GM18868 (cell line): ENCODE measurements around the gene ACOT7.
"Not testable (repeated sequence)": the region's sequence is repeated elsewhere in the genome, so short reads cannot be mapped to it uniquely, and the experiment has no call there.

ENCODE experiments used
- ATAC-seq: cut with Tn5 transposase; IDR thresholded peaks from one replicate; pipeline ENCODE4 v1.9.1; 2021; ENCODE audit warnings: mild to moderate bottlenecking, moderate library complexity; ENCODE audit not compliant: unreplicated experiment

The ACOT7 gene

DNA sequence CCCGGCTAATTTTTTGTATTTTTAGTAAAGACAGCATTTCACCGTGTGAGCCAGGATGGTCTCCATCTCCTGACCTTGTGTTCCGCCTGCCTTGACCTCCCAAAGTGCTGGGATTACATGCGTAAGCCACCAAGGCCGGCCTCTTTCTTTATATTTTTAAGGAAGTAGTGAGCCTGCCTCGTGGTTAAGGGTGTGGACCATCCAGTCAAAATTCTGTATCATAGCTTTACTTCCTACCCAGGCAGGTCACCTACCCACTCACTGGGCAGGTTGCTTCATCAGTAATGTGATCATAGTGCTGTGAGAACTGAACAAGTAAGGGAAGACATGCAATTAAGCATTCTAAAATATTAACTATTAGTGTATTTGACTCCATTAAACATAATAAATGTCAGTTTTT lies 8.1 kb upstream of the ACOT7 start:
- ATAC-seq = no peak

DNA sequence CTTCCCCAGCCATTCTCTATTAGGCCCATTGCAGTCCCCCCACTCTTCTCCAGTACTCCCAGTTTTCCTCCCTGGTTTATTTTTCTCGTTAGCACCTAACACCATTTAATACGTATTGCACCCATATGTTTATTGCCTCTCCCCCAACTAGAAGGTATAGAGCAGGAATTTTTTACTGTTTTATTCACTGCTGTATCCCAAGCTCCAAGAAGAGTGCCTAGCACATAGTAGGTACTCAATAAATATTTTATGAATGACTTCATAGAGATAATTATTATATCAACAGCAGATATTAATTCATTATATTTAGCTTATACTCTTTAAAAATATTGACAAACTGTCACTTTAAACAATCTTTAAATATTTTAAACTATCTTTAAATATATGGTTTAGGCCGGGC lies 5.7 kb upstream of the ACOT7 start:
- no peak for ATAC-seq

DNA sequence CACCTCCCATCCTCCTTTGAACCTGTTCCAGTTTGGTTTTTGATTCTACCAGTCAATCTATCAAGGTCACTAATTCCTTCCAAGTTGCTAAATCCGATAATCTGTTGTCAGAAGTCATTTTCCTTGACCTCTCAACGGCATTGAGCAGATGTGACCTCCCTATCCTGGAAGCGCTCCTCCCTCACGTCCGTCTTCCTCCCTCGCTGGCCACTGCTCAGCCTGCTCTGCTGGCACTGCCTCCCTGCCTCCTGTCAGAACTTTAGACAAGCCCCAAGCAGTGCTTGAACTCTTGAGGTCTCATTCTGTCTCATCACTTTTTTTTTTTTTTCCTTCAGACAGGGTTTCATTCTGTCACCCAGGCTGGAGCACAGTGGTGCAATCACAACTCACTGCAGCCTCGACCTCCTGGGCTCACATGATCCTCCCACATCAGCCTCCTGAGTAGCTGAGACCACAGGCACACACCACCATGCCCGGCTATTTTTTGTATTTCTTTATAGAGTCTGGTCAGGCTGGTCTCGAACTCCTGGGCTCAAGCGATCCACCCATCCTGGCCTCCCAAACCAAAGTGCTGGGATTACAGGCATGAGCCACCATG lies 4.4 kb upstream of the ACOT7 start:
- ATAC-seq = no peak

DNA sequence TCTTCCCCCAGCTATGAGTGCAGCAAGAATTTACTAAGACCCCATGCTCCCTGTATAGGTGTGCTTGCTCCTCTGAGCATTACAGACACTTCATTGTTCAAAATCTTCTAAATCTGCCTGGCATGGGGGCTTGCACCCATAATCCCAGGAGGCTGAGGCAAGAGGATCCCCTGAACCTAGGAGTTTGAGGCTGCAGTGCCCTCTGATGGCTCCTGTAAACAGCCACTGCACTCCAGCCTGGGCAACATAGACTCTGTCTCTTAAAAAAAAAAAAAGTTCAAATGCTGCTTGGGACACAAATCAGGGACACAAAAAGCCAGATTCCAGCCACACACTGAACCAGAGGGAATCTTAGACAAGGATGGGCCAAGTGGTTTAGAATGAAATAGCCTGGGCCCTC lies 3.4 kb upstream of the ACOT7 start:
- no peak for ATAC-seq

DNA sequence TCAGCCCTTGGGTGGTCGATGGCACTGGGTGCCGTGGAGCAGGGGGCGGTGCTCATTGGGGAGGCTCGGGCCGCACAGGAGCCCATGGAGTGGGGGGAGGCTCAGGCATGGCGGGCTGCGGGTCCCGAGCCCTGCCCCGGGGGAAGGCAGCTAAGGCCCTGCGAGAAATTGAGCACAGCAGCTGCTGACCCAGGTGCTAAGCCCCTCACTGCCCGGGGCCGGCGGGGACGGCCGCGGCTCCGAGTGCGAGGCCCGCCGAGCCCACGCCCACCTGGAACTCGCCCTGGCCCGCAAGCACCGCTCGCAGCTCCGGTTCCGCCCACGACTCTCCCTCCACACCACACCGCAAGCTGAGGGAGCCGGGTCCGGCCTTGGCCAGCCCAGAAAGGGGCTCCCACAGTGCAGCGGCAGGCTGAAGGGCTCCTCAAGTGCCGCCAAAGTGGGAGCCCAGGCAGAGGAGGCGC lies 2.2 kb upstream of the ACOT7 start:
- ATAC-seq = not testable (repeated sequence)

DNA sequence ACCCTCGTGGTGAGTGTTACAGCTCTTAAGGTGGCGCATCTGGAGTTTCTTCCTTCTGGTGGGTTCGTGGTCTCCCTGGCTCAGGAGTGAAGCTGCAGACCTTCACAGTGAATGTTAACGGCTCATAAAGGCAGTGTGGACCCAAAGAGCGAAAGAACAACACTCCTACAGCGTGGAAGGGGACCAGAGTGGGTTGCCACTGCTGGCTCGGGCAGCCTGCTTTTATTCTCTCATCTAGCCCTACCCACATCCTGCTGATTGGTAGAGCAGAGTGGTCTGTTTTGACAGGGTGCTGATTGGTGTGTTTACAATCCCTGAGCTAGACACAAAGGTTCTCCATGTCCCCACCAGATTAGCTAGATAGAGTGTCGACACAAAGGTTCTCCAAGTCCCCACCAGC lies 1.6 kb upstream of the ACOT7 start:
- ATAC-seq = not testable (repeated sequence)

DNA sequence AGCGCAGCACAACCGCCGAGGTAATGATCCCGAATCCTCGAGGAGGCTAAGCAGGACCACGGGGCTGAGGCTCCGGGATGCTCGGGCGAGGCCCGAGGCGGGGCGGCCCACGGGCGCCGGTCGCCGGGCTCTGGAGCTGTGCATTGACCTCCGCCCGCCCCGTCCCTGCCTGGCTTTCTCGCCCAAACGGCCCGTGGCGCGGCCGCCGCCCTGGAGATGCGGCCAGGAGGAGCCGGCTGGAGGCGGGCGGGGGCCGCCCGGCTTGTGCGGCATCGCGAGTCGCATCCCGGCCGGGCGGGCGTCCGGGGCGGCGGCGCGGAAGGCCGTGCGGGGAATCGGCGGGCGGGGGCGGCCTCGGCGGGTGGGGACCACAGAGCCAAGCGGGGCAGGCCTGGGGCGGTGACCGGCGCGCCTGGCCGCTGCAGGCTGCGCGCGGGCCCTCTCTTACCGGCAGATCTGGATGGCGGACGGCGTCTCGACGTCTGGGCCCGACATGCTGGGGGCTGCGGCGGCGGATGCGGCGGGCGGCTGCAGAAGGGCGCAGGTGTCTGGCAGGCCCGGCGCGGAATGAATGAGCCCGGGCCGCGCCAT lies 663 bp downstream of the ACOT7 start:
- ATAC-seq = peak; percentile 24

DNA sequence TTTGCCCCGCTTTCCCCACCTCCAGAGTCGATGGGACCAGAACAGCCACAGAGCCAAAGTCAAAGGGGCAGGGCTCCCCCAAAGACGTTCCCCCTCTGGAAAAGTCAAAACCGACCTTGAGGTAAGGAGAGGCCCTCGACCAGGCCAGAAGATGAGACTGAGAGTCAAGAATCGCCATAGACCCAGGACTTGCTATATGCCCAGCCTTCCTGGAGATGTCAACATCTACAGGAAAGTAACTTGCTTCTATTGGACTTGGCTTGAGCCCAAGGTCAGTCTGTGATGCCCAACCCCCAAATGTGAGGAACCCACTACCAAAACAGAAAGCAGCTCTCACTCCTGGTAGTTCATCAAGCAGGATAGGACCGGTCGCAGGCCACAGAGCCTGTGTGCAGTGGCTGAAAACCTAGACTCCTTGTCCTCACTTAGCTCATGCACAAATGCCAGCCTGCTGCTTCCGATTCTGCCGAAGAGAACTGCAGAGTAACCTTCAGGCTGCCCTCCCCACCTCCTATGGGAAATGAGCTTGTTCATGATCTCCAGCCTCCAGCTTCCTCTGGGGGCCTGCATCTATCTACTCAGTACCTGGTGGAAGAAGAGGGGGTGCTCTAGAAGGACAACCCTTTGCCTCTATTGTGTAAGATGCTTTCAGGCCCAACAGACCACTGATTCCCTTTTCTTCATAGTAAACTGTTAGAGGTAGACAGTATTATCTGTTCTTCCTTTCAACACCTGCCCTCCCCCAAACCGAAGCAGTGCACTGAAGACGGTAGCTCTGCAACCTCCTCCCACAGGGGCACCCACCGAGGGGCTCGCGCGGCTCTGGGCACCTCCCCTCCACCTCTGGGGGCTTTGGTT lies 1.4 kb downstream of the ACOT7 start:
- ATAC-seq = no peak

DNA sequence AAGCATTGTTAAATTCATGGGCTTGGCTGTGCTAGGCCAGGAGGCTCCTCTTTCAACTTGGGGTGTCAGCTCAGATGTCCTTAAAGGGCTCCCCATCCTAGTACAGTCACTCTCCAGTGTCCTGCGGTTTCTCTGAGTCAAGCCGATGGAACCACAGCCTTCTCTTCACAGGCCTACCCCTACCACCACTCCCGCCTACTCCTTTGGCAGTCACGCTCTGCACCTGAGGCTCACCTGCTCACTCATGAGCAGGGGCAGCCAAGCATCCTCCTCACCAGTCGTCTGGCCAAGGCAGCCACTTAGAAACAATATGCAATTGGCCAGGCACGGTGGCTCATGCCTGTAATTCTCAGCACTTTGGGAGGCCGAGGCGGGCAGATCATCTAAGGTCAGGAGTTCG lies 3.6 kb downstream of the ACOT7 start:
- ATAC-seq = no peak

DNA sequence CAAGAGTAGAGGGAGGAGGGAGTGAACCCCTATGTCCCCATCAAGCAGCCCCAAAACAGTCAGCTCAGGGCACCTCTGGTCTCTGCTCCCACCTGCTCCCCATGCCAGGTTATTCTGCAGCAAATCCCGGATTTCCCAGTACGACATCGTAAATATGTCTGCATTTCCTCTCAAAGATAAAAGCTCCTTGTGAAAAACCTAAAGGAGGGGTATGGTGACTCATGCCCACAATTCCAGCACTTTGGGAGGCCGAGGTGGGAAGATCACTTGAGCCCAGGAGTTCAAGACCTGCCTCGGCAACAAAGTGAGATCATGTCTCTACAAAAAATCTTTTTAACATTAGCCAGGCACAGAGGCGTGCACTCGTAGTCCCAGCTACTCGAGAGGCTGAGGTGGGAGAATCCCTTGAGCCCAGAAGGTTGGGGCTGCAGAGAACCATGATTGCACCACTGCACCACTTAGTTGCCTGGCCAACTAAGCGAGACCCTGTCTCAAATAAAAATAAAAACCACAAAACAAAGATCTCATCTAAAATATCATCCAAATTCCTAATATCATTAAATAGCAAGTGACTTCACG lies 7.1 kb downstream of the ACOT7 start:
- ATAC-seq = no peak

DNA sequence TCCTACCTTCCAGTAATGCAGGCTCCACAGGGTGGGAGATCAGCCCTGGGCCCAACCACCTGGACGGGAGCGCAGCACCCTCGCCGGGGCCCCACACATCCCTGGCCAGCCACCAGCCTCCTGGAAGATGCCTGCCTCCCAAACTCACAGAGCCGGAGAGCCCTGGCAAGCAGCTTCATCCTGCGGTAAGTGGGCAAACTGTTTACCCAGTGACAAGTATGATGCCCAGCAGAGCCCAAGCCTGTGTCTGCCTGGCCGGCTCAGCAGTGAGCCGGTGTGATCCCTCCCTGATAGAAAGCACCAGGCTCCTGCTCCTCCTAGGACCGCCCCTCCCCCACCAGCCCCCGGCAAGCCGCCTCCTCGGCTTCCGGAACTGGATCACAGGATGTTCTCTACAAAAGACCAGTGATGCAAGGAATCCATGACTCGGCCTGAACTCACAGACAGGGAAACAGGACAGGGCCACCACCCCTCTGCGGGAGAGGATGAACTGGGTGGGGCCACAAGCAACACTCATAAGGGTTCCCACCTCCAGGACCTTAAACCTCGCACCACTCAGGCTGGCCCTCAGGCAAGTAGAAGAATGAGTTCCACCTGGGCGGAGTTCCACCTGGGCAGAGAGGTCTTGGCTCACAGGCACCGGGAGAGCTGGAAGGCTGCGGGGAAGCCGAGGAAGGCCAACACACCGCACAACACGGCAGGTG lies 7.9 kb downstream of the ACOT7 start:
- ATAC-seq = no peak

DNA sequence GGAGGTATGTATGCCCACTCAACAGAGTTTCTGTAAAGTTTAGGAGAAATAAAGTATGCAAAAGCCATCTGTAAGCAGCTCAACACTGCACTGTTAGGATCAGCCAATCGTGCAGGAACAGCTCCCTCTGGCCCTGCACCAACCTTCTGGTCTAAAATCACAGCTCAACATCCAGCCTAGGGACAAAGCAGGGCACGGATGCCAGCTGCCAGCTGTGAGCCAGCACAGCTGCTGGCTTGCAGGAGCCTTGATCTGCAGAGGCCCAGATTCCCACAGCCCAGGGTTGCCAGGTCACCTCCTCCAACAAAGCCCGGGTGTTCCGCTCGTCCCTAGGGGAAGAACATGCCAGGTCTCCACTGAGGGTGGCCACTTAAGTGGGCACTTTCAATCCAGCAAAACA lies 8.6 kb downstream of the ACOT7 start:
- ATAC-seq = no peak

DNA sequence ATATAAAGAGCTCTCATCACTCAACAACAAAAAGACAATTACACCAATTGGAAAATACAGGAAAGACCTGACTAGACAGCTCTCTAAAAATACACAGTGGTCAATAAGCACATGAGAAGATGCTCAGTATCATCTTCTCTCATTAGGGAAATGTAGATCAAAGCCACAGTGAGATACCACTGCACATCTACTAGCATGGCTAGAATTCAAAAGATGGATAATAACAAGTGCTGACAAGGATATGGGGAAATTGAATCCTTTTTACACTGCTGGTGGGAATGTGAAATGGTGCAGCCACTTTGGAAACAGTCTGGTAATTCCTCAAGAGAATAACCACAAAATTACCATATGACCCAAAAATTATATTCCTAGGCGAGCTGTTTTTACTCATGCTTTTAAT lies 9.4 kb downstream of the ACOT7 start:
- no peak for ATAC-seq

DNA sequence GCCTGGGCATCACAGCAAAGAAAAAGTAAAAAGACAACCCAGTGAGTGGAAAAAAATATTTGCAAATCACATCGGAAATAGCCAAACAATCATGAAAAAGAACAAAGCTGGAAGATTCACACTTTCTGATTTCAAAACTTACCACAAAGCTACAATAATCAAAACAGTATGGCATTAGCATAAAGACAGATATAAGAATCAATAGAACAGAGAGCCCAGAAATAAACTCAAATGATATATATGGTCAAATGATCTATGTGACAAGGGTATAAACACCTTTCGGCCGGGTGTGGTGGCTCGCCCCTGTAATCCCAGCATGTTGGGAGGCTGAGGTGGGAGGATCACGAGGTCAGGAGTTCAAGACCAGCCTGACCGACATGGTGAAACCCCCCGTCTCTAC lies 13.5 kb downstream of the ACOT7 start:
- no peak for ATAC-seq

DNA sequence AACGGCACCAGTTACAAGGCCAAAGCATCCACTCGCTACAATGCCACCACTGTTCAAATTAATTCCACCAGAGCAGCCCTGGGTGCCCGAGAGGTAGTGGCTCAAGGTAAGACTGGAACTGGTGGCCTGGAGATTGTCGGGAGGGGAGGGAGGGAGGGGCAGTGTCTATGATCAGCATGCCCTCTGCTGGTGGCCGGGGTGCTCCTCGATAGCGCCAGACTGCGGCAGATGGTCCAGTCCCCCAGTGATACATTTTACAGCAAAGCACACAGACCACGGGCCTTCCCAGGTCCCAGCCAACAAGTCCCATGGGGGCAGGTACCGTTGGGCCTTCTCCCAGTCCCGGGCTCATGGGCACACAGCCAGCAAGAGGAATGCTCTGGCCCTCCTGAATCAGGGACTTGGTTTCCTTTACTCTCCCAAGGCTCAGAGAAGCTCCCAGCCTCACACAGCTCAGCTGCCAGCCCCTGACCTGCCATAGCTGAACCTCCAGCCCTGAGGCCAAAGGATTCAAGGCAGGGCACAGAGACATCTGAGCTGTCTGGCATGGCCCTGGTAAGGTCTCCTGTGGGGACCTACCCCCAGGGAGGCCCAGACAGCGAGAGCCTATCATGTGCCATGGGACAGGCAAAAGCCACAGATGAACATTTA lies 15.3 kb downstream of the ACOT7 start:
- ATAC-seq = no peak

DNA sequence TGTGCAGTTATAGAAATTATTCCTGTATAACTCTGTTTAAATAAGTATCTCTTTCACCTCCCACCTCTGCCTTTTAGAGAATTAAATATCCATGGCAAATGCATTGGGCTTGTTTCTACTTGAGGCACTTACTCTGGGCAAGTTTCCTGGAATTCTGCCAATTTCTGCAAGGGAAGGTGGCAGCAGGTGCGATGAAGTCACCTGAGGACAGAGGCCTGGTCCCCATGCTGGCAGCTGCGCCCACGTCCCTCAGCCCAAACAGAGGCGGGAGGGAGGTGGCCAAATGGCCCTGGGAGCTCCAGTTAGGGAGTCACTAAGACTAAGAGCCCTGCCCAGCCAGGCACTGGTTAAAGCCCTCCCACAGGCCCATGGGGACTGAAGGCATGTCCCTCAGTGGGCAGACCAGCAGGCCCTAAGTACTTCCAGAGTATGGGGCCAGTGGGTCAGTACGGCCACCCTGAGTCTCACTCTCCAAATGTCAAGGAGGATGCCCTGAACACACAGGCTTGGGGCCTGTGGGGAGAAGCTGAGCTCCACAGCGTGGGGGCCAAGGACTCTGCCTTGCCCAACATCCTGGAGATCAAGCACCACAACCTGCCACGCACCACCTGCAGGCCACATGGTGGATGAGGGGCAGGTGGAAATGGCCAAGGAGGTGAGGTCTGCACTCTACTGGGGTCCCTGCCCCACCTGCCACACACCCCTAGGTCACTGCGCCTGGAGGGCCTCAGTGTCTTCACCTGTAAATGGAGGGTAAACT lies 19.4 kb downstream of the ACOT7 start:
- ATAC-seq = no peak

DNA sequence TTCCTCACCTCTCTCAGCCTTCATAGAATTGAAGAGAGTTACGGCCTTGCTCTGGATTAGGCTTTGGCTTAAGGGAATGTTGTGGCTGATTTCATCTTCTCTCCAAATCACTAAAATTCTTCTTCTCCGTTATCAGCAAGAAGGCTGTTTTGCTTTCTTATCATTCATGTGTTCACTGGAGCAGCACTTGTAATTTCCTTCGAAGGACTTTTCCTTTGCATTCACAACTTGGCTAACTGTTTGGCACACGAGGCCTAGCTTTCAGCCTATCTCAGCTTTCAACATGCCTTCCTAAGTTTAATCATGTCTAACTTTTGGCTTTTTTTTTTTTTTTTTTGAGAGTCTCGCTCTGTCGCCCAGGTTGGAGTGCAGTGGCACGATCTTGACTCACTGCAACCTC lies 21.3 kb downstream of the ACOT7 start:
- not testable (repeated sequence) for ATAC-seq

DNA sequence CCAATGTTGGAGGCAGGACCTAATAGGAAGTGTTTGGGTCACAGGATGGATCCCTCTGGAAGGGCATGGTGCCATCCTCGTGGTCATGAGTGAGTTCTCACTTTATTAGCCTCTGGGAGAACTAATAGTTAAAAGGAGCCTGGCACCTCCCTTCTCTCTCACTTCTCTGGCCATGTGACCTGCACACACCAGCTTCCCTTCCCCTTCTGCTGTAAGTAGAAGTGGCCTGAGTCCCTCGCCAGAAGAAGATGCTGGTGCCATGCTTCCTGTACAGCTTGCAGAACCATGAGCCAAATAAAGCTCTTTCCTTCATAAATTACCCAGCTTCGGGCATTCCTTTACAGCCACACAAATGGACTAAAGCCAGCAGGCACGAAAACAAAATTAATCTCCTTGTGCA lies 23.6 kb downstream of the ACOT7 start:
- ATAC-seq = no peak

DNA sequence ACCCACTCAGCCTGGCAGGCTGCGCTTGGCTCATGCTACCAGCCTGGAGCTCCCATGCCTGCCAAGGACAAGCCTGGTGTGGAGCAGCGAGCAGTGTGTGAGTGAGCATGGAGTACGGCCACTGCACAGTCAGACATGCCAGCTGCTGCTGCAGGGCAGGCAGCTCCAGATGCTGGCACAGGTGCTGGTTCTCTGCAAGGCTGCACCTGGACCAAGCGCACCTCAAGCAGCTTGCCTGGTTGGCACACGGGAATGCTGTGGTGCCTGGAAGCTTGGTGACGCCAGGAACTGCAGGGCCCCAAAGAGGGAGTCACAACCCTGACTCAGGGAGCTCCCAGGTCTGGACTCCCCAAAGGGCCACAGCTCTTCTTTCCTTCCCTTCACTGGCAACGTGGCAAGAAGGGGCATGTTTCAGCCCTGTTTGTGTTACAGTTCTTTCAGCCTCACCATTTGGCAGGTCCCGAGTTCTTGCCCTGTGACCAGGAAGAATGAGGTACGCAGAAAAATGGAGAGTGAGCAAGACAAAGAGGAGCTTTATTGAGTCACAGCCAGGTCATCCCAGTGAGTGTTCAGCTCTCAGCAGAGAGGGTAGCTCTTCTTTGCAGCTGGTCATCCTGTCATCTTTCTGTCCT lies 26.1 kb downstream of the ACOT7 start:
- ATAC-seq = no peak
